Measurements from ENCODE around the gene MAMDC4.
A peak's percentile ranks its signal among the peaks of the same experiment; 100 is the strongest.

Gene MAMDC4

GRCh38 chr9:136847826-136848392 is 4.2 kb upstream of the MAMDC4 start:
- TF ChIP-seq CTCF (IDR thresholded peaks at IDR 0.05; ENCODE audit: borderline replicate concordance, insufficient read depth, low read depth, low read length), result no peak
- H3K4me3 ChIP-seq (ENCODE audit: low read depth, low read length), result peak overlapping the region; percentile 64

GRCh38 chr9:136848393-136849037 is 3.6 kb upstream of the MAMDC4 start:
- no peak for TF ChIP-seq CTCF (IDR thresholded peaks at IDR 0.05; ENCODE audit: borderline replicate concordance, insufficient read depth, low read depth, low read length)
- H3K4me3 ChIP-seq (ENCODE audit: low read depth, low read length), result peak overlapping the region; percentile 64

GRCh38 chr9:136849038-136849959 is 2.8 kb upstream of the MAMDC4 start, which contains the start of gene PHPT1:
Gene PHPT1, plus strand, starts transcription at chr9:136849409. Its CDS starts 22 bp downstream, at chr9:136849431.
- peak within 1 kb of the TSS; percentile 78 for H3K4me3 ChIP-seq (ENCODE audit: low read depth, low read length)
- TF ChIP-seq CTCF (IDR thresholded peaks at IDR 0.05; ENCODE audit: borderline replicate concordance, insufficient read depth, low read depth, low read length), result no peak

- TF ChIP-seq CTCF (IDR thresholded peaks at IDR 0.05; ENCODE audit: borderline replicate concordance, insufficient read depth, low read depth, low read length), result no peak
- peak overlapping the region; percentile 78 for H3K4me3 ChIP-seq (ENCODE audit: low read depth, low read length)
Measured at GRCh38 chr9:136849960-136850865, 1.9 kb upstream of the MAMDC4 start.

GRCh38 chr9:136850866-136851775 is 1.0 kb upstream of the MAMDC4 start:
- TF ChIP-seq CTCF (IDR thresholded peaks at IDR 0.05; ENCODE audit: borderline replicate concordance, insufficient read depth, low read depth, low read length), result no peak
- no peak overlapping the region for H3K4me3 ChIP-seq (ENCODE audit: low read depth, low read length)
